Liver (tissue), 9 donors: ENCODE results near the gene ABCB6. TPM values are rescaled to one million over a fixed set of nuclear protein-coding genes. Genes with fewer than 3 reads are reported as not detected.
A peak's percentile ranks its signal among the peaks of the same experiment; 100 is the strongest.

Experiments
- DNase-seq: peaks from one replicate; pipeline ENCODE4 v3.0.0-alpha.2; 2017; ENCODE audit warnings: low spot score
- H3K27ac ChIP-seq, 2 donors: one replicate each; pipeline ENCODE4 v1.7.0; 2013; ENCODE audit warnings: inconsistent platforms in 2 of 2, low read length in 2 of 2, control low read depth in 1 of 2, low read depth in 1 of 2, mild to moderate bottlenecking in 1 of 2
- H3K27me3 ChIP-seq, 4 donors: one replicate each; pipeline versions ENCODE4 v1.6.1 to v1.7.0; 2013; ENCODE audit warnings: low read length in 3 of 4, inconsistent platforms in 1 of 4, mild to moderate bottlenecking in 1 of 4, moderate library complexity in 1 of 4; ENCODE audit not compliant: control insufficient read depth in 4 of 4, insufficient read depth in 4 of 4
- H3K36me3 ChIP-seq, 4 donors: one replicate each; pipeline versions ENCODE4 v1.6.1 to v1.7.0; 2013; ENCODE audit warnings: low read length in 3 of 4, mild to moderate bottlenecking in 3 of 4, low read depth in 1 of 4, moderate library complexity in 1 of 4; ENCODE audit not compliant: control insufficient read depth in 4 of 4, insufficient read depth in 3 of 4
- H3K4me1 ChIP-seq, 4 donors: one replicate each; pipeline versions ENCODE4 v1.6.1 to v1.7.0; 2013; ENCODE audit warnings: low read length in 3 of 4, mild to moderate bottlenecking in 3 of 4, moderate library complexity in 1 of 4; ENCODE audit not compliant: control insufficient read depth in 4 of 4, insufficient read depth in 4 of 4
- H3K4me3 ChIP-seq, 3 donors: one replicate each; pipeline versions ENCODE4 v1.6.1 to v1.7.0; 2013; ENCODE audit warnings: low read length in 3 of 3, control low read depth in 1 of 3, low read depth in 1 of 3, mild to moderate bottlenecking in 1 of 3
- H3K9ac ChIP-seq, 2 donors: one replicate each; pipeline ENCODE4 v1.7.0; 2013; ENCODE audit warnings: low read length in 2 of 2, mild to moderate bottlenecking in 2 of 2, moderate library complexity in 2 of 2, control low read depth in 1 of 2, low read depth in 1 of 2
- H3K9me3 ChIP-seq, 4 donors: one replicate each; pipeline versions ENCODE4 v1.6.1 to v1.7.0; 2013; ENCODE audit warnings: low read length in 3 of 4; ENCODE audit not compliant: control insufficient read depth in 4 of 4
- FOXA2 ChIP-seq: IDR thresholded peaks from 2 replicates; pipeline ENCODE4 v1.6.1; 2016; ENCODE audit warnings: antibody characterized with exemption
- GABPA ChIP-seq, 2 donors: IDR thresholded peaks in 1 of 2; conservative IDR thresholded peaks in 1 of 2; 2 replicates each; pipeline ENCODE4 v1.6.1; 2016; ENCODE audit warnings: antibody characterized with exemption in 2 of 2, mild to moderate bottlenecking in 1 of 2, moderate library complexity in 1 of 2
- HNF4A ChIP-seq, 2 donors: conservative IDR thresholded peaks; 2 replicates each; pipeline ENCODE4 v1.6.1; 2016; ENCODE audit warnings: antibody characterized with exemption in 2 of 2, mild to moderate bottlenecking in 2 of 2
- HNF4G ChIP-seq: IDR thresholded peaks from 2 replicates; pipeline ENCODE4 v1.6.1; 2016; ENCODE audit warnings: antibody characterized with exemption
- JUND ChIP-seq, 2 donors: IDR thresholded peaks; 2 replicates each; pipeline ENCODE4 v1.6.1; 2016; ENCODE audit warnings: antibody characterized with exemption in 2 of 2
- RAD21 ChIP-seq, 2 donors: IDR thresholded peaks; 2 replicates each; pipeline ENCODE4 v1.6.1; 2016; ENCODE audit warnings: antibody characterized with exemption in 2 of 2, mild to moderate bottlenecking in 2 of 2
- RXRA ChIP-seq, 2 donors: IDR thresholded peaks; 2 replicates each; pipeline ENCODE4 v1.6.1; 2017 to 2018; ENCODE audit warnings: antibody characterized with exemption in 2 of 2, mild to moderate bottlenecking in 1 of 2
- SP1 ChIP-seq: IDR thresholded peaks from 2 replicates; pipeline ENCODE4 v1.6.1; 2018; ENCODE audit warnings: antibody characterized with exemption, mild to moderate bottlenecking
- WGBS: extraction: QIAGEN DNeasy Blood & Tissue Kit; methylation state at CpG from one replicate; pipeline ENCODE4 v1.1.7; 2013; 5-methylcytosine and 5-hydroxymethylcytosine counted together
- polyA plus RNA-seq, 2 donors: library from polyadenylated mRNA; stranded (reverse) in 1 of 2; unstranded in 1 of 2; fragments of 200-250 nt in 1 of 2; fragments of >200 nt in 1 of 2; fragmentation: Nextera tagmentation in 1 of 2; extraction: Ambion mirVana in 1 of 2; gene quantifications; one replicate each; pipeline versions ENCODE4 v1.2.1 to v1.2.3, GENCODE V29; 2013 to 2015
- total RNA-seq, 2 donors: library from RNA; depleted of rRNA; stranded (reverse); fragments of >200 nt; gene quantifications; one replicate each; pipeline ENCODE4 v1.2.3, GENCODE V29; 2014
- TF ChIP-seq, protein P1 (sequence below): IDR thresholded peaks from 2 replicates; pipeline ENCODE4 v1.6.1; 2016; ENCODE audit warnings: antibody characterized with exemption, mild to moderate bottlenecking
- TF ChIP-seq, protein P2 (sequence below): IDR thresholded peaks from 2 replicates; pipeline ENCODE4 v1.6.1; 2016; ENCODE audit warnings: antibody characterized with exemption
- TF ChIP-seq, protein P3 (sequence below): fragments of 150-350 bp; IDR thresholded peaks from 2 replicates; pipeline ENCODE4 v1.5.1; 2017; ENCODE audit warnings: improper control_type of control experiment, low read depth, low read length; ENCODE audit not compliant: missing input control
- donor health status: healthy.
- donor health status: healthy.
- donor health status: healthy.
- donor health status: healthy.
- donor health status: healthy.

ABCB6 gene
- total and polyA plus RNA-seq, 4 donors = 19.0 to 96.1 (median 47.8) TPM

DNA sequence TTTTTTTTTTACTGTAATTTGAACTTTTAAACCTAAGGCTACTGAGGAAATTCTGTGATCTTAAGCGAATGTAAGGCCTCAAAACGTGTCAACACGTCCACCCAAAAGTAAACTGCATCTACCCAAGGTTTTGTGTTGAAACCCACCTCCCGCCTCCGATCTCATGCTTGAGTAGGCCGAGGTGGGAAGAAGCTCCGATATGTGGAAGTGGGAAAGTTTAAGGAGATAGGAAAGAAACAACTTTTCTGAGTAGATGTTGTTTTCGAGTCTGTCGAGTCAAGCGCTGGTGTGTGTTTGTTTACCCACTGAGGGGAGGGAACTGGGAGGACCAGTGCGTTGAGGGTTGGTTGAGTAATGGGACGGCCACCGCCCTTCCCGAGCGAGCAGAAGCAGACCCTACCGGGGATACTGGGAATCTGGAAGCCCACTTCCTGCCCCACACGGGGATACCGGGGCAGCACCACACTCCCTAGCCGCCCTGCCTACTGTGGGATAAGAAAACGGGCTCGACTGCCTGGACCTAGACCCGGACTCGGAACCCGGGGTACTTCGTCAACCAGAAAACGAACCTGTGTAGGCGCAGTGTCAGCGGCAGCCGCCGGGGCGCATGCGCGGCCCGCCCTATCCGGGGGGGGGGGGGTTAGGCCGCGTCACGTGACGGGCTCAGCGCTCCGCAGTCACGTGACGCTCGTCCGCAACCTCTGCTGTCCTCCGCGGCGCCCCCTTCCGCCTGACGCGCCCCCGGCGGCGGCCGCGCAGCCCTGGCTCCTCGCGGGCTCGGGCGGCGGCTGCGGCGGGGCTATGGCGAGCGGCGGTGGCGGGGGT, 41.0 kb downstream of the ABCB6 start, which contains the start of gene RETREG2 (continued):
- TF ChIP-seq, protein P1, sequence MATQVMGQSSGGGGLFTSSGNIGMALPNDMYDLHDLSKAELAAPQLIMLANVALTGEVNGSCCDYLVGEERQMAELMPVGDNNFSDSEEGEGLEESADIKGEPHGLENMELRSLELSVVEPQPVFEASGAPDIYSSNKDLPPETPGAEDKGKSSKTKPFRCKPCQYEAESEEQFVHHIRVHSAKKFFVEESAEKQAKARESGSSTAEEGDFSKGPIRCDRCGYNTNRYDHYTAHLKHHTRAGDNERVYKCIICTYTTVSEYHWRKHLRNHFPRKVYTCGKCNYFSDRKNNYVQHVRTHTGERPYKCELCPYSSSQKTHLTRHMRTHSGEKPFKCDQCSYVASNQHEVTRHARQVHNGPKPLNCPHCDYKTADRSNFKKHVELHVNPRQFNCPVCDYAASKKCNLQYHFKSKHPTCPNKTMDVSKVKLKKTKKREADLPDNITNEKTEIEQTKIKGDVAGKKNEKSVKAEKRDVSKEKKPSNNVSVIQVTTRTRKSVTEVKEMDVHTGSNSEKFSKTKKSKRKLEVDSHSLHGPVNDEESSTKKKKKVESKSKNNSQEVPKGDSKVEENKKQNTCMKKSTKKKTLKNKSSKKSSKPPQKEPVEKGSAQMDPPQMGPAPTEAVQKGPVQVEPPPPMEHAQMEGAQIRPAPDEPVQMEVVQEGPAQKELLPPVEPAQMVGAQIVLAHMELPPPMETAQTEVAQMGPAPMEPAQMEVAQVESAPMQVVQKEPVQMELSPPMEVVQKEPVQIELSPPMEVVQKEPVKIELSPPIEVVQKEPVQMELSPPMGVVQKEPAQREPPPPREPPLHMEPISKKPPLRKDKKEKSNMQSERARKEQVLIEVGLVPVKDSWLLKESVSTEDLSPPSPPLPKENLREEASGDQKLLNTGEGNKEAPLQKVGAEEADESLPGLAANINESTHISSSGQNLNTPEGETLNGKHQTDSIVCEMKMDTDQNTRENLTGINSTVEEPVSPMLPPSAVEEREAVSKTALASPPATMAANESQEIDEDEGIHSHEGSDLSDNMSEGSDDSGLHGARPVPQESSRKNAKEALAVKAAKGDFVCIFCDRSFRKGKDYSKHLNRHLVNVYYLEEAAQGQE = peak; percentile 66
- TF ChIP-seq JUND (IDR thresholded peaks at IDR 0.05) = peak in 1 of 2 donors; percentile 10
- peak; percentile 47 for TF ChIP-seq FOXA2
- no peak for TF ChIP-seq HNF4G
- TF ChIP-seq HNF4A (conservative IDR thresholded peaks at IDR 0.05) = peak; percentile 30
- TF ChIP-seq, protein P2, sequence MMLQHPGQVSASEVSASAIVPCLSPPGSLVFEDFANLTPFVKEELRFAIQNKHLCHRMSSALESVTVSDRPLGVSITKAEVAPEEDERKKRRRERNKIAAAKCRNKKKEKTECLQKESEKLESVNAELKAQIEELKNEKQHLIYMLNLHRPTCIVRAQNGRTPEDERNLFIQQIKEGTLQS = no peak
- TF ChIP-seq, protein P3, sequence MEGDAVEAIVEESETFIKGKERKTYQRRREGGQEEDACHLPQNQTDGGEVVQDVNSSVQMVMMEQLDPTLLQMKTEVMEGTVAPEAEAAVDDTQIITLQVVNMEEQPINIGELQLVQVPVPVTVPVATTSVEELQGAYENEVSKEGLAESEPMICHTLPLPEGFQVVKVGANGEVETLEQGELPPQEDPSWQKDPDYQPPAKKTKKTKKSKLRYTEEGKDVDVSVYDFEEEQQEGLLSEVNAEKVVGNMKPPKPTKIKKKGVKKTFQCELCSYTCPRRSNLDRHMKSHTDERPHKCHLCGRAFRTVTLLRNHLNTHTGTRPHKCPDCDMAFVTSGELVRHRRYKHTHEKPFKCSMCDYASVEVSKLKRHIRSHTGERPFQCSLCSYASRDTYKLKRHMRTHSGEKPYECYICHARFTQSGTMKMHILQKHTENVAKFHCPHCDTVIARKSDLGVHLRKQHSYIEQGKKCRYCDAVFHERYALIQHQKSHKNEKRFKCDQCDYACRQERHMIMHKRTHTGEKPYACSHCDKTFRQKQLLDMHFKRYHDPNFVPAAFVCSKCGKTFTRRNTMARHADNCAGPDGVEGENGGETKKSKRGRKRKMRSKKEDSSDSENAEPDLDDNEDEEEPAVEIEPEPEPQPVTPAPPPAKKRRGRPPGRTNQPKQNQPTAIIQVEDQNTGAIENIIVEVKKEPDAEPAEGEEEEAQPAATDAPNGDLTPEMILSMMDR = peak; percentile 19
- peak in 1 of 2 donors; percentile 16 for TF ChIP-seq RXRA (IDR thresholded peaks at IDR 0.05)

DNA sequence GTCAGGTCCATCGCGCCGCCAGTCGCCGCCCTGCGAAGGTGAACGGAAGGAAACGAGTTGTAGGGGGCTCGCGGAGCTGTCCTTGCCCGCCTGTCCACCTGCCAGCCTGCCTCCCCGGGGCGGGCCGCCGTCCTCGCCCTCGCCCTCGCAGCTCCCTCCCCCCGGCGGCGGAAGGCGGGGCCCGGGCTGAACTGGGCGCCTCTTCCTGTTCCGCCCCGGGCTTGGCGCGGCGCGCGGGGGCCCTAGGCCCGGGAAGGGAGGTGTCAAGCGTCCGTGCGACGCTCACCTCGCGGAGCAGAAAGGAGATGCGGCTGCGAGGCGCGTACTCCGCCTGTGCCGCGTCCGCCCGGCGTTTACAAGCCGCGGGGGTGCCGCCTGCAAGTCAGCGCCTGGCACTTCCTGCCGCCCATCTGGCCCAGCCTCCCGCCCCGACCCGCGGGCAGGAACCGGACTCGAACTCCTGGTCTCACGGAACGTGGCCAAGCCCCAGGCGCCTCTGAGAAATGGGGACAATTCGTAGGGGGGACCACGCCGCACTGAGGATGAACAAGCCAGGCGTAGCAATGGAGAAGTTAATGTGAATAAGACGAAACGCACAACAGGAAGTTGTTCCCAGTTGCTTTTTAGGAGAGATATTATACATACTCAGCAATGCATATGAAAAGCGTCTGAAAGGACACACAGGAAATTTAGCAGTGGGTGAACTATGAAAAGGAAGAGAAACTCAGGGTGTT, 41.8 kb downstream of the ABCB6 start, which contains the start of gene CNPPD1:
Gene CNPPD1, minus strand, starts transcription at position 108 of the 734 bp plus-strand sequence. Its CDS starts 97 bp downstream, at position 11.
- H3K36me3 ChIP-seq = peaks cover 4 to 49% (median 40%) of the 10 kb centered on the region in 4 donors
- H3K27me3 ChIP-seq = no peaks in the 10 kb centered on the region
- TF ChIP-seq, protein P3 = peak; percentile 18
- no peak for TF ChIP-seq FOXA2
- peak in 1 of 2 donors; percentile 82 for TF ChIP-seq GABPA (IDR thresholded peaks at IDR 0.05 in 1 of 2, conservative IDR thresholded peaks at IDR 0.05 in 1 of 2)
- TF ChIP-seq RAD21 (IDR thresholded peaks at IDR 0.05) = no peak
- TF ChIP-seq HNF4A (conservative IDR thresholded peaks at IDR 0.05) = no peak
- TF ChIP-seq SP1 = peak; percentile 33
- under 1% methylated on average over 69 of the region's 69 CpGs for WGBS
- H3K4me1 ChIP-seq = peaks cover 0 to 25% (median 22%) of the 10 kb centered on the region in 4 donors
- H3K27ac ChIP-seq = peak within 1 kb of the TSS; percentile 94 to 100
- H3K9ac ChIP-seq = peak within 1 kb of the TSS; percentile 78 to 100
- peak; percentile 88 for DNase-seq
- no peaks in the 10 kb centered on the region for H3K9me3 ChIP-seq
- peak within 1 kb of the TSS; percentile 65 to 89 (median 77) for H3K4me3 ChIP-seq
